Suppressor macrophage (primary cell): ENCODE measurements around the gene MRTFB.

Experiments used
- DNase-seq, 4 experiments: peaks; one replicate each; pipeline ENCODE4 v3.0.0-alpha.2; 2020 to 2022

MRTFB gene

DNA sequence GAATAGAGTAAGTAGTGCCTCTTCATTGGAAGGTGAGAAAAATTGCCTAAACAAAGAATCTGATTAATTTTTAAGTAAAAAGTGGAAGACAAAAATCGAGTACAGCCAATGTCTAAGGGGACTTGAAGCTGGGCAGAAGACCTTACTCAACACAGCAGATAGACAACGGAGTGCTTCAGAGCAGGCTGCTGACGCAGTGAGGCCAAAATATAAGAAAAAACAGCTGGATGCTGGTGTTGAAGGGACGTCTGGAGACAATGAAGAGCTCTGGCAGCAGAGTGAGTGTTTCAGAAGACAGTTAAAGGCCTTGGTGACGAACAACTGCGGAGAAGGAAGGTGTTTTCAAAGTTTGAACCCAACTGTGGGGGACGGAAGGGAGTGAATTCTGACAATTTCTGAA, 169.8 kb downstream of the MRTFB start:
- DNase-seq, result no peak

DNA sequence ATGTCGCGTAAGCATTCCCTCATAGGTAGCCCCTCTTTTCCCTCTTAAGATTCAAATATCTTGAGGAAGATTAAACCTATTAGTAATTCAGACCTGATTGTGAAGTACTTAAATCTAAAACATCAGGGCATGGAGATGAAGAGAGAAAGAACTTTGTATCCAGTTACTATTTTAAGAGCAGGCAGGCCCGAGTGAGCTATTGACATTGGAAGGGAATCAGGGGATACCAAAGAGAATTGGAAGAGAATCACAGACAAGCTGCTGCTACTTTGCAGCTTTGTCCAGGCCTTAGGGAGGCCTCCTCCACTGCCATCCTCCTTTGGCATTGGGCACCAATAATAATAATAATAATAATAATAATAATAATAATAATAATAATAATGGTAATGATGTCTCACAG, 170.5 kb downstream of the MRTFB start:
- no peak for DNase-seq

DNA sequence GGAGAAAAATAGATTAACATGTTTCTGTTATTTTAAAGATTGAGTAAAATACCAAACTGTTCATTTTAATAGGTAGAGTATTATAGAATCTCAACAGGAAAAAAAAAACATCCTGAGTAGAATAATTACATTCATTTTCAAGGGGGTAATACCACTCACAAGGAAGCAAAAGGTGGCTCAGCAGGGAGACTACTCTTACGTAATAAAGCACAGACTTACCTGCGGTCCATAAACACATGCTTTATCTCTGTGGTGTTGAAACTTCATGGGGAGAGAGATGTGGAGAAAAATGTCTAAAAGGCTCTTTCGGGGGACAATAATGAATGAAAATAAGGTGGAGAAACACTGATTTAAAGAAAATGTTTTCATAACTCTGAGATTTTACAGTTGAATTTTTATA, 171.7 kb downstream of the MRTFB start:
- no peak for DNase-seq

DNA sequence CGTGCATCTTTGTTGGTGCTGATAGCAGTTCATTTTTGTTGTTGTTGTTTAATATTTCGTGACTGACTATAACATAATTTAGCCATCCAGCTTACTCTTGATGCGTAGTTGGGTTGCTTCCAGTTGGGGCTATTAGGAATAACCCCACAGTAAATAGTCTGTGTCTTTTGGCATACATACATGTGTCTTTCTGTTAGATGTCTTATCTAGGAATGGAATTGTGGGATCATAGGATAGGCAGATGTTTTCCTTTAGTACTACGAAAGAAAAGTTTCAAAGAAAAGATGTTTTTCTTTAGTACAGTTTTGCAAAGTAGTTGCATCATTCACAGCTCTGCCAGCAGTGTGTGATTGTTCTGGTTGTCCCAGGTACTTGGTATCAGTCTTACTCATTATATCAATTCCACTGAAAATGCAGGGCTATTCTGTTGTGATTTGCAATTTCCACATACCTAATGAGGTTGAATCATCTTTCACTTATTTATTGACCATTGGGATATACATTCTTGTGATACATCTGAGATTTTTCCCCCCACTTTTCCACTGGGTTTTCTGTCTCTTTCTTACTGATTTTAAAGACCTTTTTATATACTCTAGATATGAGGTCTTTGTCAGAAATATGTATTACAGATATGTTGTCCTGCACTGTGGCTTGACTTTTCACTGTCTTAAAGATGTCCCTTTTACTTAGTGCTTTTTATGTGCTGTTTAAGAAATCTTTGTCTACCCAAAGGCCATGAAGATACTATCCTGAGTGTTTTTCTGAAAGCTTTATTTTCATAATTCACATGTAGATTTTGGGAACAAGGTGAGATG, 173.3 kb downstream of the MRTFB start:
- DNase-seq, result no peak

DNA sequence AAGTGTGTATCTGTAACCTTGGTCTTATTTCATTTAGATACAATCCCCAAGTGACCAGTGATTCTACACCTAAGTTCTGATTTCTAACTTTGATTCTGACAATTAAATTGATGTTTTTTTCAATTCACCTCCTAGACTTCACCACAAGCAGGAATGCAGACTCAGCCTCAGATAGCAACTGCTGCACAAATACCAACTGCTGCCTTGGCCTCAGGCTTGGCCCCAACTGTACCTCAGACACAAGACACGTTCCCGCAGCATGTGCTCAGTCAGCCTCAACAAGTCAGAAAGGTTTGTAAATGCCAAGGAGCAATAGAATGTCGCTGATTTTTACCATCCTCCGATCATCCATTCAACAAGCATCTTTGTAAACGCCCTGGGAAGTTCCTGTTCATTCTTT, 177.7 kb downstream of the MRTFB start:
- no peak for DNase-seq

DNA sequence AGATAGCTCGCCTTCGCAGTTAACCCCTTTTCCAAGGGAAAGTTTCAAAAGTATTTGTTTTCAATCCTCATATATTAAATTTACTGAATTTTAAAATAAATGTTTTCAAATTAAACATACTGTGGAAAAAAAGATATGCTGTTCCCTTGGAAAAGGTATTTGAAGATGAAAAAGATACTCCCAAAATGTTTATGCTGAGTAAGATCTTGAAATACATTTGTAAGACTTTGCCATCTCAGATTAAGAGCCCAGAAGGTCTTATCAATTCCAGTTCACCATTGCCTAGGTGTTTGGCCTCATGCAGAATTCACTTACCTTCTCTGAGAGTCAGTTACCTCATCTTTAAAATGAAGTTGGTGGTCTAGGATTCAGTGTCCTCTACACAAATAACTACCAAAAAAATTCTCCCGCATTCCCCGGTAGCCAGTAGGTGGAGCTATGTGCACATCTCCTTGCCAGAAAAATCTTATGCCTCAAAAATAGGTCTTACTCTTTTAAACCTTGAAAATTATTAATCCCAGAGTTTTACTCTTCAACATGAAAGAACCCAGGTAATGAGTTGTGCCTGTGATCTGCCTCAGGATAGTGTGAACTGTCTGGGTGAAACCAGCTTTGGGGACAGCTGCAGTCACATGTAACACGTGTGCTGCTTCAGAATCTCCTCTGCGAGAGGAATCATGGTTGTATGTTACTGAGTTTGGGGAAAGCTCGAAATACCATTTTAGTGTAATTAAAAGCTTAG, 178.3 kb downstream of the MRTFB start:
- peak; percentile 49 to 65 (median 60) for DNase-seq

DNA sequence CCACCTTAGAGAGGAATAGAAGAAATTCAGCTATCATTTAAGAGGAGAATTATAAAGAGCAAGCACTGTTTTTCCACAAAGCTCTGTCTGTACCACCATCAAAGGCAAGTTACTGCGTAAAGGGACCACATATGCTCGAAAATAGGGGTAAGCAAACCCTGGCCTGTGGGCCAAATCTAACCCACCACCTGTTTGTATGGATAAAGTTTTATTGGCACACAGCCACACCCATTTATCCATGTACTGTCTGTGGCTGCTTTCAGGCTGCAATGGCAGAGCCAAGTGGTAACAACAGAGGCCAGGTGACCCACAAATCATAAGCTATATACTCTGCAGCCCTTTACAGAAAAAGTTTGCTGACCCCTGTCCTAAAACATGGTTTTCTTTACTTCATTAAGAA, 180.3 kb downstream of the MRTFB start:
- DNase-seq, result no peak

DNA sequence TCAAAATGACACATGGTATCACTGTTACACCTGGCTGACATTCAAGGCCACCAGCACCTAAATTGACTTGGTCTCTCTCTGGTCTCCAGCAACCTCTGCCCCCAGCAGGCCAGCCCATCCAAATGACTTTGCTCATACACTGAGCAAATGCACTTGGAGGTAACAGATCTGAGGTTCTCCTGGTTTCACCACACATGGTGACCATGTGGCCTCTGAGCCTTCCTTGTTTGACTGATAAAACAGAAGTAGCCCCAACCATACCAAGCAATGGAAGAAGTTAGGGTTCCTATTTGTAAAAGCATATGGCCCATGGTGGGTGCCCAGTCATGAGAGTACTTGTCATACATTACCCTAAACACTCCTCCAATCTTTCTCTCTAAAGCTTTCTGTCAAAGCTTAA, 181.7 kb downstream of the MRTFB start:
- no peak for DNase-seq

DNA sequence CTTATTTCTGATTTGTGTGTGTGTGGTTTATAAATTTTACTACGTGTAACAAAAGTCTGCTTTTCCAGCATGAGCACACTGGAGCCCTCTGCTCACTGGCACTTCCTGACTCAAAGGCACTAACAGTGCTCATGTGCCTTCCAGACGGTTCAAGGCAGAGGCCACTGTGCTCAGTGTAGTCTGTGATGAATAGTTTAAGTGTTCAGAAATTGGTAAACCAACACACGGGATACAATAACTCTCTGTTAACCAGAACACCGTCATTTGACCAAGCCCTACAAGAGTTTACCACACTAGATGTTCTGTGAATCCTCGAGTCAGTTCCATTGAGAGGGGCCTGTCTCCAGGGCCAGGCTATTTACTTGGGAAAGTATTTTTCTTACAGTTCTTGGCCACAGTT, 191.9 kb downstream of the MRTFB start:
- DNase-seq, result no peak

DNA sequence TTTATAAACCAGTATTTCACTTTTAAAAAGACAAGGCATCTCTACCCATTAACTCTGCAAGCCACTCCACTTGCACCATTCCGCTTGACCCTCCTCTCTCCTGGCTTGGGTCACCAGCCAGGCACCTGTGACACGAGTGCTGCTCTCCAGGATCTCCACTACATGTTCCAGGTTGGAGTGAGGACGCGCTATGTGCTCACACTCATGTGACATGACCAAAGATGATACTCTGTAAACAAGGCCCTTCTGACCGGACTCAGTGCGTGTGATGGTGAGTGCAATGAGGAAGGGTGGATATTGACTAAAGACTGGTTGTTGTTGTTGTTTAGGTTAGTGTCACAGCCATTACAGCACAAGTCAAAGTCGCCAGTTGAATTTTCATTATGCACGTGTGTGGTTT, 192.7 kb downstream of the MRTFB start:
- DNase-seq, result no peak

DNA sequence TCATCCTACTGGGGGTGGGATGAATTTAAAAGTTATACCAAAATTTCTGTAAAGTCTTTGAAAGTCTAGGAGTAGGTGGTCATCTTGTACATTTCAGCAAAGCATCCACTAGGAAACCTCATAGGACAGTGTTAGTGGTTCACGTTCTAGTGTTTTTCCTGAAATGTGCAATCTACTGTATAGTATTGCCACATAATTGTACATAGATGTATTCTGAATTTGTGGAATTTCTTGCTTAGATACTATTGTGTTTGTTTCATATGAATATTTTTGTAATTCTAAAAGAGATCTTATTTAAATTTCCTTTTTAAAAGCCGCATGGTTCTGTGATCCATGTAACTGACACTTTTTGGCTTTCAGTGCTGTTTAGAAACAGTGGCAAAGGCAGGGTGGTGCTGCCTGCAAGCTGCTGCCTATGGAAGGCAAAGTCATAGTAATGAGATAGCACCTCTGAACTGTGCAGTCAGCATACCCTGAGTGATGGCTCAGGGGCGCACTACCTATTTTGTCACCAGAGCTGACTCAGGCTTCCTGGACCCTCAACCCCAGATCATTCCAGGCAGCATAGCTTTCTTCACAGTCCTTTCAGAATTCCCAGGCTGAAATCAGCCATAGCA, 193.3 kb downstream of the MRTFB start:
- DNase-seq, result no peak

DNA sequence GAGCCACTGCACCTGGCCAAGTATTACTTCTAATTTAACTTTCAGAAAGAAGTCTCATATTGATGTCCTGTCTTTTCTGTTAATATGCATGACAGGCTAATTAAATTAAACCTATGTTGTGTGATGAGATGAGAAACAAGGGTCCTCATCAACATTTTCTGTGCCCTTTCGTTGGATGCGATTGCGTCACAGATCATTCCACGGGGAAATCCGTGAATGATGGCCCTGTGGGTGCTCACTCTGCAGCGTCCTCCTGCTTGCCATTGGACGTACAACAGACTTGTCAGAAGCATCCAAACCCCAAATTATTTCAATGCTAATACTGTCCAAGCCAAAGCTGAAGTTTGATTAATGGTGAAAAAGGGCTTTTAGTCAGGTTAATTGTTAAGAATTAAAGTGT, 197.0 kb downstream of the MRTFB start:
- no peak for DNase-seq

DNA sequence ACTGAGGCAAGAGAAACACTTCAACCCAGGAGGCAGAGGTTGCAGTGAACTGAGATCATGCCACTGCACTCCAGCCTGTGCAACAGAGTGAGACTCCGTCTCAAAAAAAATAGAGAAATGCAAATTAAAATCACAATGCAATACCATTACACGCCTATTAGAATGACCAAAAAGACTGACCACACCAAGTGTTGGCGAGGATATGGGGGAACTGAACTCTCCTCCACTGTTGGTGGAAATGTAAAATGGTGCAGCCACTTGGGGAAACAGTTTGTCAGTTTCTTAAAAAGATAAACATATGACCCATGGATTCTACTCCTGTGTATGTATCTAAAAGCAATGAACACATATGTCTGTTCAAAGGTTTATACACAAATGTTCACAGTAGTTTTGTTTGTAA, 204.8 kb downstream of the MRTFB start:
- no peak for DNase-seq

DNA sequence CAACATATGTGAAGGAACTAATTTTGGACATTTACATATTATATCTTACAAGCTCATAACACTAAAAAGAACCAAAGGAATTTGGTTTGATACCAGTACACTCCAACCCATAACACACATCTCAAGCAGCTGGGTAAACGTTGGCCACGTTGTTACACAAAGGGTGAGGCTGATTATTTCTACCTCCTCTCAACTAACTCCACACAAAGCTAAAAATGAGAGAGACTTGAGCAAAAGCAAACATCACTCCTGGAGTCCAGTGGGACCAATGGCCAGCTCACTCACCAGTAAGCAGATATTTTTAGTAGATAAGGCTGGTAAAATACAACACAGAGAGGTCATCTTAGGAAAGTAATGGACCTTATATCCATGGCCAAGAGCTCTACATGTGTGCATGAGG, 207.6 kb downstream of the MRTFB start:
- DNase-seq, result no peak

DNA sequence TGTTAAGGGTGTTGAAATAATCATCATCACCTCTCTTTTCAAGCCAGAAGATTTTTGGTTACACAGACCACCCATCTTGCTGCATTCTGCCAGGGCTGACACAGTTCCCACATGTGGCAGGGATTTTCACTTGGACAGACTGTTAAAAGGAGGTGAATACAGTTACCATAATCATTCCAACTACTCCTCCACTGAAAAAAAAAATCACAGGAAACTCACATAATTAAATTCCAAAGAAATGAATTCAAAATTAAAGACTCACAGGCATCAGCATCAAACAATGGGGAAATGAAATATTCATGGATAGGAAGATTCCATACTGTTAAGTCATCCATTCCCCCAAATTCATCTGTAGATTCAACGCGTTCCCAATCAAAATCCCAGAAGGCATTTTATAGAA, 209.4 kb downstream of the MRTFB start:
- DNase-seq, result no peak

DNA sequence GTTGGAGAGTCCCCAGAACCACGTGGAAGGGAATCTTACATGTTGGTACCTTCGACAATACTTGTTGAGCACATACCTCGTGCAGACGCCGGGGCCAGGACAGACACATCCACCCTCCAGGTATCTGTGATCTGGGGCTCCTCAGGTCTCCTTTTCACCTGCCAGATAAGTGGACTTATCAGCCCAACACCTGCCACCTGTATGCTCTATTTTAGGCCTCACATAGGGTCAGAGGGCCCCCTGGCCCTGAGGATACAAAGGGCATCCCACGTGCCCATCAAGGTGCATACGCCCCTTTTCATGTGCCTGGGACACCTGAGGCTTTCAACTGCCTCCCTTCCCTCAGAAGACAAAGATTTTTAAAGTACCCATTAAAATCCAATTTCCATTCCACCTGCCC, 212.7 kb downstream of the MRTFB start:
- no peak for DNase-seq

DNA sequence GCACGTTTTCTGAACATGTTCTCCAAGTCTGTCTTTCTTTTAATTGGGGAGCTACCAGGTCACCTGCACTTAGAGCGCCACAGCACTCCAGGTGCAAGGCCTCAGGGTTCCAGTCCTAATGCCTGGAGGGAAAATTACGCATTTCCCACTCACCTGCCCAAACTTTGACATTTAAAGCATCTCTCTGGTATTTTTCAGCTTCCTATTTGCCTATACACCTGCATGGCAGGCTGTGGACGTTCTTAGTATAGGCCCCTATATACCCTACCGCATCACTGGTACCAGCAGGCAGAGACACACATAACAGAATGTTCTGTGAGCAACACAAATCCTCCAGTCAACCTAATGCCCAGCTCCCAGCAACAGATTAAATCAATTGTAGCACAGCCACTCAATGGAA, 213.3 kb downstream of the MRTFB start:
- no peak for DNase-seq

DNA sequence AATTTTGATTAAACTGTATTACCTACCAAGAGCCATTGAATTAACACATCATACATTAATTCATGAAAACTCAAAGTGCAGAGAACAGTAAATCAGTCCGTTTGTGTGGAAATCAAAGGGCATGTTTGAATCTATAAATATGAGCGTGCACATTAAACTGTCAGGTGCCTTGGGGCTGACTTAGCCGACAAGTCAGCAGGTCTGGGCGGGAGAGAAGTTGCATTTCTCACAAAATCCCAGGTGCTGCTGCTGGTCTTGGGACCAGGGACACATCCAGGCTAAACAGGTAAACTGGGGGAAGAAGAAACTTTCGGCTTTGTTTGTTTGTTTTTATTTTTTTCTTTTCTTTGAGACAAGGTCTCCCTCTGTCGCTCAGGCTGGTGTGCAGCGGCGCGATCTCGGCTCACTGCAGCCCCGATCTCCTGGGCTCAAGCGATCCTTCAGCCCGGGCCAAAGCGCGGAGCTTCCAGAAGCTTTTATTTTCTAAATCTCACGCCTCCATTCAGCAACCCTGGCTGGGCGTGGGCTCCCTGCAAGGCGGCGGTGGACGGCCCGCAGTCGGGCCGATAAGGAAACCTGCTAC, 213.9 kb downstream of the MRTFB start:
- no peak for DNase-seq

DNA sequence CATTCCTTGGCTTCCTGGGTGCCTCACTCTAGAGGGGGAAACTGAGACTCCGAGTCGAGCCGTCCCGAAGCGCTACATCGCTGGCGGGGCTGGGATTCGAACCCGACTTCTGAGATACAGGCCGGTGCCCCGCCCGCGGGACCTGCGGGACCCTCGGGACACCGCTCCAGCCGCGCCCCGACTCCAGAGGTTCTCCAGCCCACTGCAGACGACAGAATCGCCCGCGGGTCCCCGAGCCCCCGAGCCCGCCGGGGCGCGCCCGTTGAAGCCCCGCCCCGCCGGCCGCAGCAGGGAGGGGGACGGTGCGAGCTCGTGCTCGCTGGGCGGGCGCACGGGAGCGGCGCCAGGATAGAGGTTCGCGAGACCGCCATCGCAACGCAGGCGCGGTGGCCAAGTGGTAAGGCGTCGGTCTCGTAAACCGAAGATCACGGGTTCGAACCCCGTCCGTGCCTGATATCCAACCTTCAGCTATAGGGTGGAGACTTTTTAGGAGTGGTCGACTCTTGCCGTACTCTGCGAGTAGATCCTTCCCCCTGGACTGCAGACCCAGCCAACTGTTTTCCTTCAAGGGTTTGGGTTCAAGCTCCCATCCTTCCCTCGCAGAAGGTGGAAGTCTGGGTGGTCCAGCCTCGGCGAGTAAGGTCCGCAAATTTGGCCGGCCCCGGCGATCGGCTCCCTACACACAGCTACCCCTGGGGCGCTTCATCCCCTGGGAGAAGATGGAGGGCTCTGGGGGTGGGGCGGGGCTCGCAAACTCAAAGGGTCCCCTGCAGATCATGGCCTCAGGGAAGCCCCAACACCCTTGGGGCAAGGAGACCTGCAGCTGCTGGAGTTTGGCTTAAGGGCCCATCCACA, 214.6 kb downstream of the MRTFB start:
- peak; percentile 91 to 96 (median 94) for DNase-seq

DNA sequence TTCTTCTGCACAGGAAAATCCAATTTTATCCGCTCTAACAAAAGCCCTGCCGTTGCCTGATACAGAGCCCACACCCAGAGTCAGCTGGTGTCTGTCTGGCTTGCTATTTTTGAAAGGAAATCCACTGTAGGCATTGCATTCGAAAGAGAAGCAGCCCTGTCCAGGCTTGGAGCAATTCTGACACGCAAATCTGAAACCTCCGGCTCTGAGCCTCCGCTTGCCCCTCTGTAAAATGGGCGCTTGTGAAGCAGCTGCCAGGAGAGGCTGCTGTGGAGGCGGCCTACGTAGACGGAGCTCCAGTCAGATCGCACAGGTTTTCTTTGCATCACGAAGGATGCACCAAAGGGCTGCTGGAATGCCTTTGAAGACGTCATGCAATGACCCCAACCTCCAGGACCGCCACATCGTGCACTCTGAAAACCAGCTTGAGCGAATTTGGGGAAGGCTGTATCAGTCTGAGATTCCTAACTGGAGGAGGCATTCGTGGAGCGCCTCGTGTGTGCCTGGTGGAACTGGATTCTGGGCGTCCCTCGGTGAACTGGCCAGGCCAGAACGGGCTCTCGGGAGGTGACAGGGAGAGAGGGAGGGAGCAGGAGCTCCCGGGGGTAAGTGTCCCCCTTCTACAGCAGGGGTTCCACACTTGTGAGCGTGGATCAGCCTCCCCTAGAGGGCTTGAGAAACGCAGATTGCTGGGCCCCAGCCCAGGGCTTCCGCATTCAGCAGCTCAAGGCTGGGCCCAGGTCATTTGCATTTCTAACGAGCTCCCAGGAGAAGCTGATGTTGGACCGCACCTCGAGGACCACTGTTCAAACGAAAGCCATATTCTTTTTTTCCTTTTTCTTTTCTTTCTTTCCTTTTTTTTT, 215.5 kb downstream of the MRTFB start:
- DNase-seq, result peak in 3 of 4 experiments; percentile 35 to 43 (median 36)

DNA sequence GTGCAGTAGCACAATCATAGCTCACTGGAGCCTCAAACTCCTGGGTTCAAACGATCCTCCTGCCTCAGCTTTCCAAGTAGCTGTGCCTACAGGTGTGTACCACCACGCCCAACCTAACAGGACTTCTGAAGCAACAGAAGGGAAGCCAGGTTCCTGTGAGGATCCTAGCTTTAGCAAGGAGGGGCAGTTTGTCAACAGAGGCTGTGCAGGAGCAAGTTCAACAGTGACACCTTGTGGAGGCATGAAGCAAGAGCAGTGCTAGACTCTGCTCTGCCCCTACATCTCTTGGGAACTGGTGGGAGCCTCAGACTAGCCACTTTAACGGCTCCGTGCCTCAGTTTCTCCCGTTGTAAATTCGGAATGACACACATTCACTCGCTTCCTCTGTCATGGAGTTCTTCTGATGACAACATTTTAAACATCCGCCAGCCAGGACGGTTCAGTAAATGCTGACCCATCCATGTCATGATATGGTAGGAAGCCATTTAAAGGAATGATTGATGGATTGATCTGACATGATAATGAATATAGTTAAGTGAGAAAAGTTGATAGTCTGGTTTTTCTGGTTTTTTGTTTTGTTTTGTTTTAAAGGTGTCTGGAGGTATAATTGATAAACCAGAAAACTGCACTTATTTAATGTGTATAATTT, 218.7 kb downstream of the MRTFB start:
- peak; percentile 19 to 46 (median 45) for DNase-seq
